ENCODE data around the gene SOX8. TPM values are rescaled to one million over a fixed set of nuclear protein-coding genes. Genes with fewer than 3 reads are reported as not detected.

SOX8 gene
- total and polyA plus RNA-seq, 4 donors: 0.33 to 4.0 (median 0.39) TPM

DNA sequence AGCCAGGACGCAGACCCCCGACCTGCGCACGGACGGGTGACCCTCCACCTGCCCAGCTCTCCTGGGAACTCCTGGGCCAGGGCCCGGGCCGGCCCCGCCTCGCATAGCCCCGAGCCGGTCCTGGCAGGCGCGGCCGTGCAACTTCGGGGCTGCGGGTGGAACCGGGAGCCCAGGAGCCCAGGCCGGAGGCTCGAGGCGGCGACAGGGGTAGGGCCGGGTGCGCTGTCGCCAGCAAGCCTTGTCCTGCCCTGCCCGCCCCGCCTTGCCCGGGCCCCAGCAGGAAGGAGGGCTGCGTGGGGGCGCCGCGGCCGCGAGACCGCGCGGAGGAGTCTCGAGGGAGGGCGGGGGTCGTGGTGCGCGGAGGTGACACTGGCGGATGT is 11.2 kb upstream of the SOX8 start:
- H3K27ac ChIP-seq (ENCODE audit: low read depth in 1 of 2, low read length in 1 of 2): peak overlapping the region; percentile 72 to 93
- no peak for DNase-seq
- WGBS, 2 donors: 1 to 2% methylated on average over 20 to 42 of the region's 42 CpGs

DNA sequence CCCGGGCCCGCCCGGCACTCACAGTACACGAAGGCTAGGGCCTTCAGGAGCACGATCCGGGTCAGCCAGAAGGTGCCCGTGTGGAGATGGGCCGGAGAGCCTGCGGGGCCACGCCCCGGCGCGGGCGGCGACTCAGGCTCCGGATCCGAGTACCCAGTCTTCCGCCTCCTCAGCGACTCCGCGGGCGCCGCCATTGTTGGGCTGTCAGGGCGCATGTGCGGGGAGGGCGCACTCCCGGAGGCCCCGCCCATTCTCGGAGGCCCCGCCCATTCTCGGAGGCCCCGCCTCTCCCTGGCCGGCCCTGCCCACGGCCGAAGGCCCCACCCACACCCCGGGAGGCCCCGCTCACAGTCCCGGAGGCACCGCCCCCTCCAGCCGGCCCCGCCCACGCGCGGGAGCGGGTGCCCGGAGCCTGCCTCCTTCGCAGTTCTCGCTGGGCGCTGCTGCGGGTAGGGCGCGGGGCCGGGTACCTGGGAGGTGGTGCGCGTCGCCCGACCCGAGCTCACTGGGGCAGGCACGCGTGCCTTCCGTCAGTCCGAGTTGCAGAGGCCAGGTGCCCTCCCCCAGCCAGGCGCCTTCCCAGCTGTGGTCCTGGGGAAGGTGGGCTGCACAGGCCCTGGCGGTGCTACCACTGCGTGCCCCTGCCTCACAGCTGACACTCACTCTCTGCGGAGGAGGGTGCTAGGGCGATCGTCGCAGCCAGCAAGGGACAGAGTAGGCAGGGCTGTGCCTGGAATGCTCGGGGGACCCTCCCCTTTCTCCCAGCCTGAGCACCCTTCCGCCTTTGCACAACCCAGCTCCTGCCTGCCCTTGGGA is 10.6 kb upstream of the SOX8 start, which contains the start of gene LMF1:
LMF1 (minus strand) TSS at position 219 of the 816 bp plus-strand sequence; CDS start at position 215, 4 bp downstream.
- Histone ChIP-seq H3K9me3 (ENCODE audit: control insufficient read depth in 4 of 4, insufficient read depth in 3 of 4, low read length in 3 of 4) (peaks cover 0 to 3% (median 0%) of the 10 kb centered on the region in 4 donors), H3K9ac (ENCODE audit: insufficient read depth in 1 of 2, low read length in 2 of 2) (no peak within 1 kb of the TSS), H3K4me3 (peak within 1 kb of the TSS; percentile 65), H3K27ac (ENCODE audit: low read depth in 1 of 2, low read length in 1 of 2) (peak within 1 kb of the TSS; percentile 72 to 93), H3K36me3 (ENCODE audit: control insufficient read depth in 4 of 4, insufficient read depth in 4 of 4, low read length in 4 of 4) (peaks cover 0 to 17% (median 5%) of the 10 kb centered on the region in 4 donors), H3K4me1 (ENCODE audit: control insufficient read depth in 5 of 5, insufficient read depth in 5 of 5, low read length in 5 of 5) (peaks cover 3 to 21% (median 8%) of the 10 kb centered on the region in 5 donors), H3K27me3 (ENCODE audit: control insufficient read depth in 3 of 3, insufficient read depth in 3 of 3, low read length in 2 of 3) (no peaks in the 10 kb centered on the region)
- DNase-seq: peak; percentile 92 to 96 (median 92)
- TF ChIP-seq, protein P1, sequence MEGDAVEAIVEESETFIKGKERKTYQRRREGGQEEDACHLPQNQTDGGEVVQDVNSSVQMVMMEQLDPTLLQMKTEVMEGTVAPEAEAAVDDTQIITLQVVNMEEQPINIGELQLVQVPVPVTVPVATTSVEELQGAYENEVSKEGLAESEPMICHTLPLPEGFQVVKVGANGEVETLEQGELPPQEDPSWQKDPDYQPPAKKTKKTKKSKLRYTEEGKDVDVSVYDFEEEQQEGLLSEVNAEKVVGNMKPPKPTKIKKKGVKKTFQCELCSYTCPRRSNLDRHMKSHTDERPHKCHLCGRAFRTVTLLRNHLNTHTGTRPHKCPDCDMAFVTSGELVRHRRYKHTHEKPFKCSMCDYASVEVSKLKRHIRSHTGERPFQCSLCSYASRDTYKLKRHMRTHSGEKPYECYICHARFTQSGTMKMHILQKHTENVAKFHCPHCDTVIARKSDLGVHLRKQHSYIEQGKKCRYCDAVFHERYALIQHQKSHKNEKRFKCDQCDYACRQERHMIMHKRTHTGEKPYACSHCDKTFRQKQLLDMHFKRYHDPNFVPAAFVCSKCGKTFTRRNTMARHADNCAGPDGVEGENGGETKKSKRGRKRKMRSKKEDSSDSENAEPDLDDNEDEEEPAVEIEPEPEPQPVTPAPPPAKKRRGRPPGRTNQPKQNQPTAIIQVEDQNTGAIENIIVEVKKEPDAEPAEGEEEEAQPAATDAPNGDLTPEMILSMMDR (IDR thresholded peaks at IDR 0.05; ENCODE audit: control extremely low read depth, extremely low read depth): no peak
- 5% methylated on average over 51 to 71 of the region's 71 CpGs for WGBS, 2 donors
- peak; percentile 98 for ATAC-seq (ENCODE audit: insufficient read depth, low FRiP score)

More for the DNA sequence above, 11.2 kb upstream of the SOX8 start:
- TF ChIP-seq, protein P1 (IDR thresholded peaks at IDR 0.05; ENCODE audit: control extremely low read depth, extremely low read depth): no peak
- H3K4me1 ChIP-seq (ENCODE audit: control insufficient read depth in 5 of 5, insufficient read depth in 5 of 5, low read length in 5 of 5): peaks cover 3 to 15% (median 9%) of the 10 kb centered on the region in 5 donors
- H3K27me3 ChIP-seq (ENCODE audit: control insufficient read depth in 3 of 3, insufficient read depth in 3 of 3, low read length in 2 of 3): no peaks in the 10 kb centered on the region
- peaks cover 0 to 5% (median 2%) of the 10 kb centered on the region in 4 donors for H3K9me3 ChIP-seq (ENCODE audit: control insufficient read depth in 4 of 4, insufficient read depth in 3 of 4, low read length in 3 of 4)
- peak; percentile 45 for ATAC-seq (ENCODE audit: insufficient read depth, low FRiP score)
- peak overlapping the region; percentile 65 for H3K4me3 ChIP-seq
- H3K9ac ChIP-seq (ENCODE audit: insufficient read depth in 1 of 2, low read length in 2 of 2): no peak overlapping the region
- peaks cover 0 to 21% (median 7%) of the 10 kb centered on the region in 4 donors for H3K36me3 ChIP-seq (ENCODE audit: control insufficient read depth in 4 of 4, insufficient read depth in 4 of 4, low read length in 4 of 4)

DNA sequence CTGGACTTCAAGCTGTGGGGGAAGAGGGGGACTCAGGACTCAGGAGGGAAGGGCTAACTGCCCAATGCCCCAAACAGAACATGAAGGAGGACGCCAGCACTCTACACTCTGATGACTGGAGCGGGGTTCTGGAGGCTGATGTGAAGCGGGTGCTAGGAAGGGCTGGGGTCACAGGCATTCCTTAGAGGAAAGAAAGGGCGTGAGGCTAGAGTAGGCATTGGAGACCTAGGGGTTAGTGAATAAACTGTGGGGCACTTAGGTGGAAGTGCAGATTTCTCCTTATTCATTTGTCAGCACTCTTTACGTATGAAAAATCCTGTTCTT is 10.0 kb upstream of the SOX8 start:
- Histone ChIP-seq H3K4me3 (no peak overlapping the region), H3K27ac (ENCODE audit: low read depth in 1 of 2, low read length in 1 of 2) (no peak overlapping the region), H3K9ac (ENCODE audit: insufficient read depth in 1 of 2, low read length in 2 of 2) (no peak overlapping the region), H3K9me3 (ENCODE audit: control insufficient read depth in 4 of 4, insufficient read depth in 3 of 4, low read length in 3 of 4) (peaks cover 0 to 3% (median 0%) of the 10 kb centered on the region in 4 donors), H3K4me1 (ENCODE audit: control insufficient read depth in 5 of 5, insufficient read depth in 5 of 5, low read length in 5 of 5) (peaks cover 3 to 27% (median 8%) of the 10 kb centered on the region in 5 donors), H3K27me3 (ENCODE audit: control insufficient read depth in 3 of 3, insufficient read depth in 3 of 3, low read length in 2 of 3) (no peaks in the 10 kb centered on the region), H3K36me3 (ENCODE audit: control insufficient read depth in 4 of 4, insufficient read depth in 4 of 4, low read length in 4 of 4) (peaks cover 0 to 11% (median 4%) of the 10 kb centered on the region in 4 donors)
- 93 to 95% methylated on average over 5 of the region's 5 CpGs for WGBS, 2 donors
- DNase-seq (no peak), ATAC-seq (ENCODE audit: insufficient read depth, low FRiP score) (no peak)
- TF ChIP-seq, protein P1 (IDR thresholded peaks at IDR 0.05; ENCODE audit: control extremely low read depth, extremely low read depth): no peak
